Activated T-helper 9 cell treated with anti-CD3 and anti-CD28 coated beads, Interleukin-2, amount 50 U/mL, for 16 hours (primary cell): Measurements from ENCODE around the gene SRGAP1.
"Not testable (repeated sequence)": the region's sequence is repeated elsewhere in the genome, so short reads cannot be mapped to it uniquely, and the experiment has no call there.

Experiments
- DNase-seq: peaks from one replicate; pipeline ENCODE4 v3.0.0-alpha.2; 2020; ENCODE audit warnings: low read depth

Gene SRGAP1

GRCh38 chr12:64171715-64172114, 327.2 kb downstream of the SRGAP1 start:
- DNase-seq, result no peak

- no peak for DNase-seq
These were observed 327.9 kb downstream of the SRGAP1 start for GRCh38 chr12:64172143-64172970.

GRCh38 chr12:64173456-64173855, 329.0 kb downstream of the SRGAP1 start:
- no peak for DNase-seq

GRCh38 chr12:64175254-64175945, 330.9 kb downstream of the SRGAP1 start:
- no peak for DNase-seq

GRCh38 chr12:64177001-64177400, 332.5 kb downstream of the SRGAP1 start:
- DNase-seq, result no peak

- no peak for DNase-seq
These were observed 333.6 kb downstream of the SRGAP1 start for GRCh38 chr12:64178122-64178521.

- DNase-seq, result no peak
These were observed 336.5 kb downstream of the SRGAP1 start for GRCh38 chr12:64180951-64181350.

- DNase-seq, result no peak
These were observed 337.2 kb downstream of the SRGAP1 start for GRCh38 chr12:64181430-64182291.

GRCh38 chr12:64184216-64184615, 339.7 kb downstream of the SRGAP1 start:
- DNase-seq, result no peak

- DNase-seq, result no peak
These were observed 342.3 kb downstream of the SRGAP1 start for GRCh38 chr12:64186789-64187188.

GRCh38 chr12:64187370-64187769, 342.9 kb downstream of the SRGAP1 start:
- DNase-seq, result no peak

GRCh38 chr12:64187794-64188193, 343.3 kb downstream of the SRGAP1 start:
- no peak for DNase-seq

- no peak for DNase-seq
These were observed 345.0 kb downstream of the SRGAP1 start for GRCh38 chr12:64189530-64189929.

GRCh38 chr12:64190140-64190539, 345.6 kb downstream of the SRGAP1 start:
- DNase-seq, result no peak

- DNase-seq, result no peak
These were observed 348.3 kb downstream of the SRGAP1 start for GRCh38 chr12:64192644-64193444.

GRCh38 chr12:64193931-64194330, 349.4 kb downstream of the SRGAP1 start:
- DNase-seq, result no peak

- no peak for DNase-seq
These were observed 350.0 kb downstream of the SRGAP1 start for GRCh38 chr12:64194333-64195149.

GRCh38 chr12:64195841-64196240, 351.3 kb downstream of the SRGAP1 start:
- not testable (repeated sequence) for DNase-seq

GRCh38 chr12:64203036-64203435, 358.5 kb downstream of the SRGAP1 start:
- no peak for DNase-seq

- DNase-seq, result no peak
These were observed 359.3 kb downstream of the SRGAP1 start for GRCh38 chr12:64203775-64204174.

- no peak for DNase-seq
These were observed 361.0 kb downstream of the SRGAP1 start for GRCh38 chr12:64205542-64205941.
